Measurements from ENCODE around the gene TIRAP.

The TIRAP gene

DNA sequence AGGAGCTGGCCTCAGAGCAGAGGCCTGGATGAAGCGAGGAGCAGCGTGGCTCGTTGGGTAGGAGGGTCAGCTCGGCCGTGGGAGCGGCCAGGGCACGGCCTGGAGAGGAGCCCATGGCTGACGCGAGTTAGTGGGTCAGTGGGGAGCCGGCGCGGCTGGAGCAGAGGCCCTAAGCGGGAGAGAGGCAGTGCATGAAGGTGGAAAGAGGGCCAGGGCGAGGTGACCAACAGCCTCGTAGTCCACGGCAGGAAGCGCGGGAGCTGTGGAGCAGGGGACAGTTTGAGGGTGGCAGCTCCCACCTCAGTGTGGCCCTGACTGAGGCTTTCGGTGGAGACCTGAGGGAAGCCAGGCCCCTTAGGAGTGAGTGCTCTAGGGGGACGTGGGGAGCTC is 45.1 kb downstream of the TIRAP start:
- TF ChIP-seq TAF1 (IDR thresholded peaks at IDR 0.05; ENCODE audit: low read depth) (no peak), RAD21 (IDR thresholded peaks at IDR 0.05; ENCODE audit: low read depth) (no peak), NFIC (IDR thresholded peaks at IDR 0.05) (no peak), EP300 (IDR thresholded peaks at IDR 0.05; ENCODE audit: borderline replicate concordance) (no peak), CEBPB (IDR thresholded peaks at IDR 0.05) (no peak), YY1 (IDR thresholded peaks at IDR 0.05; ENCODE audit: low read depth) (no peak), TCF12 (IDR thresholded peaks at IDR 0.05; ENCODE audit: low read depth) (no peak), EGR1 (IDR thresholded peaks at IDR 0.05) (no peak), TEAD4 (IDR thresholded peaks at IDR 0.05) (no peak), CREB1 (IDR thresholded peaks at IDR 0.05; ENCODE audit: low read depth) (no peak), FOXM1 (IDR thresholded peaks at IDR 0.05; ENCODE audit: borderline replicate concordance, low read depth) (no peak), ZBTB7A (IDR thresholded peaks at IDR 0.05; ENCODE audit: low read depth) (no peak)
- TF ChIP-seq, protein P1, sequence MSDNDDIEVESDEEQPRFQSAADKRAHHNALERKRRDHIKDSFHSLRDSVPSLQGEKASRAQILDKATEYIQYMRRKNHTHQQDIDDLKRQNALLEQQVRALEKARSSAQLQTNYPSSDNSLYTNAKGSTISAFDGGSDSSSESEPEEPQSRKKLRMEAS (IDR thresholded peaks at IDR 0.05) = no peak
- TF ChIP-seq, protein P2, sequence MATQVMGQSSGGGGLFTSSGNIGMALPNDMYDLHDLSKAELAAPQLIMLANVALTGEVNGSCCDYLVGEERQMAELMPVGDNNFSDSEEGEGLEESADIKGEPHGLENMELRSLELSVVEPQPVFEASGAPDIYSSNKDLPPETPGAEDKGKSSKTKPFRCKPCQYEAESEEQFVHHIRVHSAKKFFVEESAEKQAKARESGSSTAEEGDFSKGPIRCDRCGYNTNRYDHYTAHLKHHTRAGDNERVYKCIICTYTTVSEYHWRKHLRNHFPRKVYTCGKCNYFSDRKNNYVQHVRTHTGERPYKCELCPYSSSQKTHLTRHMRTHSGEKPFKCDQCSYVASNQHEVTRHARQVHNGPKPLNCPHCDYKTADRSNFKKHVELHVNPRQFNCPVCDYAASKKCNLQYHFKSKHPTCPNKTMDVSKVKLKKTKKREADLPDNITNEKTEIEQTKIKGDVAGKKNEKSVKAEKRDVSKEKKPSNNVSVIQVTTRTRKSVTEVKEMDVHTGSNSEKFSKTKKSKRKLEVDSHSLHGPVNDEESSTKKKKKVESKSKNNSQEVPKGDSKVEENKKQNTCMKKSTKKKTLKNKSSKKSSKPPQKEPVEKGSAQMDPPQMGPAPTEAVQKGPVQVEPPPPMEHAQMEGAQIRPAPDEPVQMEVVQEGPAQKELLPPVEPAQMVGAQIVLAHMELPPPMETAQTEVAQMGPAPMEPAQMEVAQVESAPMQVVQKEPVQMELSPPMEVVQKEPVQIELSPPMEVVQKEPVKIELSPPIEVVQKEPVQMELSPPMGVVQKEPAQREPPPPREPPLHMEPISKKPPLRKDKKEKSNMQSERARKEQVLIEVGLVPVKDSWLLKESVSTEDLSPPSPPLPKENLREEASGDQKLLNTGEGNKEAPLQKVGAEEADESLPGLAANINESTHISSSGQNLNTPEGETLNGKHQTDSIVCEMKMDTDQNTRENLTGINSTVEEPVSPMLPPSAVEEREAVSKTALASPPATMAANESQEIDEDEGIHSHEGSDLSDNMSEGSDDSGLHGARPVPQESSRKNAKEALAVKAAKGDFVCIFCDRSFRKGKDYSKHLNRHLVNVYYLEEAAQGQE (IDR thresholded peaks at IDR 0.05; ENCODE audit: low read depth) = no peak
- TF ChIP-seq, protein P3, sequence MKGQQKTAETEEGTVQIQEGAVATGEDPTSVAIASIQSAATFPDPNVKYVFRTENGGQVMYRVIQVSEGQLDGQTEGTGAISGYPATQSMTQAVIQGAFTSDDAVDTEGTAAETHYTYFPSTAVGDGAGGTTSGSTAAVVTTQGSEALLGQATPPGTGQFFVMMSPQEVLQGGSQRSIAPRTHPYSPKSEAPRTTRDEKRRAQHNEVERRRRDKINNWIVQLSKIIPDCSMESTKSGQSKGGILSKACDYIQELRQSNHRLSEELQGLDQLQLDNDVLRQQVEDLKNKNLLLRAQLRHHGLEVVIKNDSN (IDR thresholded peaks at IDR 0.05) = no peak

DNA sequence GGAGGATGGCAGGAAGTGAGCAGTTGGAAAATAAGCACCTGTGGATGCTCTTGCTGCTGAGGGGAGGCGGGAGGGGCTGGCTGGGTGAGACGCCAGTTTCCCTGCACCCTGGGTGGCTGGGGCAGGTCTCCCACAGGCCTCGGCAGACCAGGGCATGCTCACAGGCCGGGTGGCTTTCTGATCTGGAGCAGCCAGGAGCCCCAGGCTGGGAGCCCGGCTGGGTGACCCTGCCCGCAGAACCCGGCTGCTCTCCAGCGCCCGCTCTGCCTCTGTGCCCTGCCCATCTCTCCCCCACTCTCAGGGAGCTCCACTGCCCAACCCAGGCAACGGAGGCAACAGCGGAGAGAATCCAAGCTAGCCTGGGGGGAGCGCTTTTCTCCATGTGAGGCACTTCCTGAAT is 45.6 kb downstream of the TIRAP start:
- TF ChIP-seq, protein P2 (IDR thresholded peaks at IDR 0.05; ENCODE audit: low read depth) = no peak
- TF ChIP-seq CREB1 (IDR thresholded peaks at IDR 0.05; ENCODE audit: low read depth) = no peak
- TF ChIP-seq, protein P1 (IDR thresholded peaks at IDR 0.05) = no peak
- TF ChIP-seq YY1 (IDR thresholded peaks at IDR 0.05; ENCODE audit: low read depth) = no peak
- no peak for TF ChIP-seq EGR1 (IDR thresholded peaks at IDR 0.05)
- TF ChIP-seq RAD21 (IDR thresholded peaks at IDR 0.05; ENCODE audit: low read depth) = no peak
- TF ChIP-seq, protein P3 (IDR thresholded peaks at IDR 0.05) = no peak
- no peak for TF ChIP-seq FOXM1 (IDR thresholded peaks at IDR 0.05; ENCODE audit: borderline replicate concordance, low read depth)
- TF ChIP-seq NFIC (IDR thresholded peaks at IDR 0.05) = no peak
- no peak for TF ChIP-seq CEBPB (IDR thresholded peaks at IDR 0.05)
- TF ChIP-seq ZBTB7A (IDR thresholded peaks at IDR 0.05; ENCODE audit: low read depth) = no peak
- no peak for TF ChIP-seq TAF1 (IDR thresholded peaks at IDR 0.05; ENCODE audit: low read depth)
- no peak for TF ChIP-seq TEAD4 (IDR thresholded peaks at IDR 0.05)
- no peak for TF ChIP-seq EP300 (IDR thresholded peaks at IDR 0.05; ENCODE audit: borderline replicate concordance)
- no peak for TF ChIP-seq TCF12 (IDR thresholded peaks at IDR 0.05; ENCODE audit: low read depth)

DNA sequence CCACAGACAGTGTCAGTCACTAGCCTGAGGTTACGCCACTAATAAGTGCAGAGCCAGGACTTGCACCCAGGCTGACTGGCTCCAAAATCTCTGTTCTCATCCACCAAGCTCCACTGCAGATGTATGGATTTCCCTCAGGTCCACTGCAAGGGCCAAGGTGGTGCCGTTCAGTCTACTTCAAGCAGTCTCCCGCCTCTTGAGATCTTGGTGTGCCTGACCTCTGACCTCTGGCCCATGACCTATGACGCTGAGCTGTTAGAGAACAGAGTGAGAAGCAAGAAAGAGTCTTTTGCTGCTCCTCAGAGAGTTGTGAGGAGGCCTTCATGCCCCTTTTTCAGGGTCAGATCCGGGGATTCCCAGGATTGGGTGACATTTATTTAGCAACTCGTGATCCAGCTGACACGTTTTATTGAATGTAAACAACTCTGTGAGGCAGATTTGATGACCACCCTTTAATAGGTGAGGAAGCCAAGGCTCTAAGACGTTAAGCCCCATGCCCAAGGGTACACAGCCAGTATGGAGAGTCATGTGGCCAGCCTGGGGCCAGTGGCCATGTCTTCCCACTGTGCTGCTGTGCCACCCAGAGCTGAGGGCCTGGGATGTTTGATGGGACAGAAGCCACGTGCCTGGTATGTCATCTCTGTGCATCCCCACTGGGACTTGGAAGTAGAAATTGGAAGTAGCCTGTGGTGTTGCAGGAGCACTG is 46.2 kb downstream of the TIRAP start:
- TF ChIP-seq FOXM1 (IDR thresholded peaks at IDR 0.05; ENCODE audit: borderline replicate concordance, low read depth) = no peak
- no peak for TF ChIP-seq EP300 (IDR thresholded peaks at IDR 0.05; ENCODE audit: borderline replicate concordance)
- no peak for TF ChIP-seq ZBTB7A (IDR thresholded peaks at IDR 0.05; ENCODE audit: low read depth)
- TF ChIP-seq TEAD4 (IDR thresholded peaks at IDR 0.05) = no peak
- TF ChIP-seq EGR1 (IDR thresholded peaks at IDR 0.05) = no peak
- no peak for TF ChIP-seq TCF12 (IDR thresholded peaks at IDR 0.05; ENCODE audit: low read depth)
- TF ChIP-seq, protein P3 (IDR thresholded peaks at IDR 0.05) = no peak
- TF ChIP-seq CREB1 (IDR thresholded peaks at IDR 0.05; ENCODE audit: low read depth) = no peak
- TF ChIP-seq, protein P2 (IDR thresholded peaks at IDR 0.05; ENCODE audit: low read depth) = no peak
- TF ChIP-seq, protein P1 (IDR thresholded peaks at IDR 0.05) = no peak
- TF ChIP-seq CEBPB (IDR thresholded peaks at IDR 0.05) = no peak
- no peak for TF ChIP-seq YY1 (IDR thresholded peaks at IDR 0.05; ENCODE audit: low read depth)
- TF ChIP-seq NFIC (IDR thresholded peaks at IDR 0.05) = no peak
- no peak for TF ChIP-seq TAF1 (IDR thresholded peaks at IDR 0.05; ENCODE audit: low read depth)
- no peak for TF ChIP-seq RAD21 (IDR thresholded peaks at IDR 0.05; ENCODE audit: low read depth)

Data from Ishikawa (cell line).